Right lobe of liver (tissue), 4 donors: ENCODE results near the gene CAND1.

Experiments
- POLR2A ChIP-seq: fragments of 450-650 bp; IDR thresholded peaks from one replicate; pipeline ENCODE4 v1.6.1; 2017; ENCODE audit warnings: antibody characterized with exemption, mild to moderate bottlenecking
- TF ChIP-seq, protein P1 (sequence below), 4 donors: fragments of 200-600 bp in 3 of 4; fragments of 450-650 bp in 1 of 4; IDR thresholded peaks; one replicate each; pipeline versions ENCODE4 v1.5.1 to v1.8.0; 2016 to 2022; ENCODE audit warnings: antibody characterized with exemption in 4 of 4, mild to moderate bottlenecking in 2 of 4
- donor health status: DM: no; HTN: no; CAD: no.
- donor health status: DM: no; HTN: no; CAD: no.
- donor health status: DM: no; HTN: yes; CAD: no.

DNA sequence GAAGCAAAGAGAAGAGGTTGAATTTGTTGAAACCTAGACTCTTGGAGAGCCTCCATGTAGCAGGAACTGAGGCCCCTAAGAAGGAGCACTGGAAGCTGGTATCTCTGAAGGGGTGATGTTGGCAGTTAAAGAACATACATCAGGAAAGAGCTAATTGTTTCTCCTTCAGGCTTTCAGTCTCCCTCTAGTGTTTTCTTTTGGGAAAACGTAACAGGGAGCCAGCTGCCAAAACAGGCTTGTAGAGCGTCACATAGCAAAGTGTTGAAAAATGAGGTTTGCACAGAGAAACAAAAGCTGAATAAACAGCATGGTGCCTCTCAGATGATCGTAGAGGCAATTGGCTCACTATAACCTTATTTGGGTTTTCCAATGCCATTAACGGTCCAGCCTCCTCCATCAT, 46.9 kb upstream of the CAND1 start:
- TF ChIP-seq, protein P1, sequence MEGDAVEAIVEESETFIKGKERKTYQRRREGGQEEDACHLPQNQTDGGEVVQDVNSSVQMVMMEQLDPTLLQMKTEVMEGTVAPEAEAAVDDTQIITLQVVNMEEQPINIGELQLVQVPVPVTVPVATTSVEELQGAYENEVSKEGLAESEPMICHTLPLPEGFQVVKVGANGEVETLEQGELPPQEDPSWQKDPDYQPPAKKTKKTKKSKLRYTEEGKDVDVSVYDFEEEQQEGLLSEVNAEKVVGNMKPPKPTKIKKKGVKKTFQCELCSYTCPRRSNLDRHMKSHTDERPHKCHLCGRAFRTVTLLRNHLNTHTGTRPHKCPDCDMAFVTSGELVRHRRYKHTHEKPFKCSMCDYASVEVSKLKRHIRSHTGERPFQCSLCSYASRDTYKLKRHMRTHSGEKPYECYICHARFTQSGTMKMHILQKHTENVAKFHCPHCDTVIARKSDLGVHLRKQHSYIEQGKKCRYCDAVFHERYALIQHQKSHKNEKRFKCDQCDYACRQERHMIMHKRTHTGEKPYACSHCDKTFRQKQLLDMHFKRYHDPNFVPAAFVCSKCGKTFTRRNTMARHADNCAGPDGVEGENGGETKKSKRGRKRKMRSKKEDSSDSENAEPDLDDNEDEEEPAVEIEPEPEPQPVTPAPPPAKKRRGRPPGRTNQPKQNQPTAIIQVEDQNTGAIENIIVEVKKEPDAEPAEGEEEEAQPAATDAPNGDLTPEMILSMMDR (IDR thresholded peaks at IDR 0.05): peak in 2 of 4 donors; percentile 12 to 18
- no peak for TF ChIP-seq POLR2A
